GM21619 (cell line): ENCODE results near the gene COL5A1.
"Not testable (repeated sequence)": the region's sequence is repeated elsewhere in the genome, so short reads cannot be mapped to it uniquely, and the experiment has no call there.

Source experiments
- ATAC-seq: cut with Tn5 transposase; IDR thresholded peaks from one replicate; pipeline ENCODE4 v1.9.1; 2021; ENCODE audit not compliant: unreplicated experiment

COL5A1 gene

DNA sequence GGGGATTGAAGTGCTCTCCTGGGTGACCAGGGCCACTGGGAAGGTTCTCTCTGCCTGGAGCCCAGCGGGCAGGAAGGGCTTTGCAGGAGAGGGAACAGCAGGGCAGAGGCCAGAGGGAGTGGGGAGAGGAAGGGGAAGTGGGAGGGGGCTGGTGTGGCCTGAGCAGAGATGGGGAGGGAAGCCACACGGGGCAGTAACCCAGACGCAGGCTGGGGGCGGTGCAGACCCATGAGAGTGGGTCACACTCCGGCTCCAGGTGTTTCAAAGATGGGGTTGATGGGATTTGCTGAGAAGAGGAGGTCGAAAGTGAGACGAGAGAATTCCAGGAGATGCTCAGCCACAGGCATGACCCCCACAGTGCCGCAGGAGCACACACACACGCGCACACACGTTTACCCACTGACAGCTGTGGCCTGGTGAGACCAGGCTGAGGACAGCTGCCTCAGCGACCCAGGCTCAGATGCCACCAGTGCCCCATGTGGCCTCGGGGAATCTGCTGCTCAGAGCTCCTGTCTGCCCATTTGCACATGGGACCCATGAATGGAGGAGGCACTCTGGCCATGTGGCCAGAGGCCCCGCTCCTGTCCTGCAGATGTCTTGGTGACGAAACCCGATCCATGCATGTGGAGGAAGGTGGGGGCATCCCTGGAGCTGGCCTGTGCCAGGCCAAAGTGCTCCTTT, 206.3 kb downstream of the COL5A1 start:
- ATAC-seq: no peak

- no peak for ATAC-seq
Measured at GRCh38 chr9:134848504-134848903, 206.9 kb downstream of the COL5A1 start.

GRCh38 chr9:134850611-134851010, 209.0 kb downstream of the COL5A1 start:
- no peak for ATAC-seq

- no peak for ATAC-seq
Measured at GRCh38 chr9:134851020-134851419, 209.4 kb downstream of the COL5A1 start.

GRCh38 chr9:134852906-134853654, 211.5 kb downstream of the COL5A1 start:
- ATAC-seq: no peak

- no peak for ATAC-seq
Measured at GRCh38 chr9:134853893-134854292, 212.3 kb downstream of the COL5A1 start.

DNA sequence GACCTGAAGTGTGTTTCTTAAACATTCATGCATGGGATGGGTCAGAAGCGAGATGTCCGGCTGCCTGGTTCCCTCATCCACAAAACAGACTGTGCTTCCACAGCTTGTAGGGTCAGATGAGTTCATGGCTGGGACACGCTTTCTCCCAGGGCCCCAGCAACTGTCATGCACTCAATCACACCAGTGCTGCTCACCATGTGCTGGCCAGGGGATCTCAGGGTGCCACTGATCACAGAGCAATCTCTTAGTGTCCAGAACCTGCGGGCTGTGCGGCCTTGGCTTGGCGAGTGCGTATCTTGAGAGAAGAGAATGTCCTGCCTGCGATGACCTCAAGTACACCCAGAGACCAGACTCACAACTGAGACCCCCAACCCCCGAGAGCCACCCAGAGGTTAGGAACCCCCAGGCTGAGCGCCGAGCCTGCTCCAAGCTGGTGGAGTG, 213.0 kb downstream of the COL5A1 start:
- no peak for ATAC-seq

DNA sequence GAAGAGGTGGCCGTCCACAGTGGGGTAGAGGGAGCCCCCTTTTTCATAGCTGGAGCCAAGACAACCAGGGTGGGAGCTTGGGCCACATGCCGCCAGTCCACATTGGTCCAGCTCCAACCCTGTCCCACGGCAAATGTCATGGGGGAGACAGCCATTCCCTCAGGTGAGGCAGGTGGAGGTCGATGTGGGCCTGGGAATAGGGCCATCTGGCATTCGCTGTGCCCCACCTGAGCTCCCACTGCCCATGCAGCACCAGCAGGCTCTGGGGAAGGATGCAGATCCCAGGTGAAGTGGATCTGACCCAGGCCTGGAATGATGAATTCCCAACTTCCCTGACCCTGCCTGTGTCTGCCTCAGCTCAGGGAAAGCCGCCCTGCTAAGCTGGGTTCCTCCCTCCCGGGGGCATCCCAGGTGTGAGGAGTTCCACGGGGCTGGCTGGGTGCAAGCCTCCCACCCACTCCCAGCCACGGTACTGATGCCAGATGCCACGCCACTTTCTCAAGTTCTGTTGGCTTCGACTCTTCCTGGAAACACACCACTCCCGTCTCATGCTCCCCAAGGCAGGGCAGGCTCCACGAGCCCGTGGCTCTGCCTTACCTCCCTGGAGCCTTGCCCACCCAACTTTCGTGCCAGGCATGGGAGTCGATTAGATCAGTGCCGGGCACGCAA, 213.8 kb downstream of the COL5A1 start:
- ATAC-seq: no peak

DNA sequence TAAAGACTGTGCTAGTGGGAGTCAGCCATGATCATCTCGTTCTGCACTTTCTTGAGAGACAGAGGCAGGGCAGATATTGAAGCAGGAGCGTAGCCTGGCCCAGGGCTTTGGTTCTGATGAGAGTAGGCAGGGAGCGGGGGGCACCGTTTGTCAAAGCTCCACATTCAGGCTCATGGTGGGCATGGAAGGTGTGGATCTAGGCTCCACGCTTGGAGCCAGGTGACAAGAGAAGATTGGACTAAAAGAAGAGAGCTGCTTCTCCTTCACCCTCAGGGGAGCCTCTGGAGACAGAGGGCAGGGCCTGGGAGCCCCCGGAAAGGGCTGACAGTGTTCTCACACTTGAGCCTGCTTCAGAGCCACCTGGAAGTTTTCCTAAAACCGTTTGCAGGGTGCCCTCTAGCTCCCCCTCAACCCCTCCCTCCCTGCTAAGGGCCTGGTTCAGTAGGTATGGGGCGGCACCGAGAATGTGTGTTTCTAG, 214.3 kb downstream of the COL5A1 start:
- ATAC-seq: no peak

DNA sequence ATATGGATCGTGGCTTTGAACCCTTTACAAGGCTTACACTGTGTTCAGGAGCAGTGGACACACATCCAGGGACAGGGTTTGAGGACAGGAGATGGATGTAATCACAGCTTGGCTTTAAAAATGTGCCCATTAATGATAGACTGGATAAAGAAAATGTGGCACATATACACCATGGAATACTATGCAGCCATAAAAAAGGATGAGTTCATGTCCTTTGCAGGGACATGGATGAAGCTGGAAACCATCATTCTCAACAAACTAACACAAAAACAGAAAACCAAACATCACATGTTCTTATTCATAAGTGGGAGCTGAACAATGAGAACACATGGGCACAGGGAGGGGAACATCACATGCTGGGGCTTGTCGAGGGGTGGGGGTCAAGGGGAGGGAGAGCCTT, 215.8 kb downstream of the COL5A1 start:
- not testable (repeated sequence) for ATAC-seq

DNA sequence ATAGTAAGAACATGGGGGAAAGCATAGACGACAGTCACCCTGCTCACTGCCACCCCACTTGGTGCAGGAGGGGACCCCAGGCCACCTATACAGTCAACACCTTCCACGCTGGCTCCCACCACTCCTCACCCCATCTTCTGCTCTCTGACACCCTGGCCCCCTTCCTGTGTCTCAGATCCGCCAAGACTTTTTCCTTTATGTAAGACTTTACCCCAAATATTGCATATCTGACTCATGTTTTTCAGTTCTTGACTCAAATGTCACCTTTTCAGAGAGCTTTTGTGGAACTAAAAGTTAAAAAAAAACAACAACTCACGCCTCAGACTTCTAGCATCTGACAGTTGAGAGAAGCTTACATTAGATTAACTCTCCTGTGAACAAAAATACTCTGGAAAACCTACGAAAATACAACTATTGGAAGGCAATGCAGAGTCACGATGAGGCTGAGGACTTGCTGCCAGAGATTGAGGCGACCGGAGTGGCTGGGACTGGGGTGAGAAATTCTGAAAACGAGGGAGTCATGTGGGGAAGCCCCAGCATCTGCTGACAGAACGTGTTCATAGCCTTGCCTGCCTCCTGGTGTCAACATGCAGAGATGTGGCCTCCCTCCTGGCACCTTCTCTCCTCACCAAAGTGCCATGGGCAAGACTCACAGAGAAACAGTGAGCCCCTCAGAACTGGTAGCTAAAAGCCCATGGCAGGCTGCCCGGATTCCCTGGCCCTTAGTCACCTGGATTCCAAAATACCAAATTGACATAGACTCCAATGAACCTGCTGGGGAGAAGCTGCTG, 216.6 kb downstream of the COL5A1 start:
- ATAC-seq: peak; percentile 78

DNA sequence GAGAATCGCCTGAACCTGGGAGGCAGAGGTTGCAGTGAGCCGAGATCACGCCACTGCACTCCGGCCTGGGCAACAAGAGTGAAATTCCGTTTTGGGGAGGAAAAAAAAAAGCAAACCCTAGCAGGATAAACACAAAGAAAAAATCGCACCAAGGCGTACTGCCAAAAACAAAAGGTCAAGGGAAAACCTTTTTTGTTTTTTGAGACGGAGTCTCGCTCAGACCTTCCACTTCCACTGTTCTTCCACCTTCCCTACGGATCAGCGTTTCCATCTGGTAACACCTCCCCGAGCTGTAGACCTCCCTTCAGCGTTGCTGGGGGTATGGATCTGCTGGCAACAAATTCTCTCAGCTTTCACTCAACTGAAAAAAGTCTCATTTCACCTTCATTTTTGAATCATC, 218.9 kb downstream of the COL5A1 start:
- no peak for ATAC-seq

DNA sequence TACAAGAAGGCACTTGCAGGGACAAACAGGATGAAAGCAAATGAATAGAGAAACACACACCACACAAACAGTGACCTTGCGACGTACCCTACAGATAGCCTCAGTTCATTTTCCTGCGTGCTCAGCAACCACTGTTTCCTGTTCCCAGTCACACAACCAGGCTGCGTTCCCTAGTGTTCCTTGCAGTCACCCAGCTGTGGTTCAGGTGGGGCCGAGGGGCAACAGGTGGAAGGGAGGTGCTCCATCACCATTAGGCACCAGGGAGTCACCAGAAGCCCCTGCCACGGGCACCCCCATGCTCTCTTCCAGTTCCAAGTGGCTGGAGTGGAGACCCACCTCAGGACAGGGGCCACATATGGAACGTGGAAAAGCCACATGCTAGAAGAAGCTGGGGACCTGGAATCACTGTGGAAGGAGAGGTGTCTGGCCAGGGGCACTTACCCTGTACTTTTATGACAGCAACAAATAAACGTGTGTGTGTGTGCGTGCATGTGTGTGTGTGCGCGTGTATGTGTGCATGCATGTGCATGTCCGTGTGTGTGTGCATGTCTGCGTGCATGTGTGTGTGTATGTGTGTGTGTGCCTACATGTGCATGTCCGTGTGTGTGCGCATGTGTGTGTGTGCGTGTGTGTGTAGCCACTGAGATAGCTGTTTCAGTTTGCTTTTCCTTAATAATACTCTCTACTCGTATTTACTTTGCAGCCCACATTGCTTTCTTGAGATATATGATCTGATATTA, 220.2 kb downstream of the COL5A1 start:
- no peak for ATAC-seq

DNA sequence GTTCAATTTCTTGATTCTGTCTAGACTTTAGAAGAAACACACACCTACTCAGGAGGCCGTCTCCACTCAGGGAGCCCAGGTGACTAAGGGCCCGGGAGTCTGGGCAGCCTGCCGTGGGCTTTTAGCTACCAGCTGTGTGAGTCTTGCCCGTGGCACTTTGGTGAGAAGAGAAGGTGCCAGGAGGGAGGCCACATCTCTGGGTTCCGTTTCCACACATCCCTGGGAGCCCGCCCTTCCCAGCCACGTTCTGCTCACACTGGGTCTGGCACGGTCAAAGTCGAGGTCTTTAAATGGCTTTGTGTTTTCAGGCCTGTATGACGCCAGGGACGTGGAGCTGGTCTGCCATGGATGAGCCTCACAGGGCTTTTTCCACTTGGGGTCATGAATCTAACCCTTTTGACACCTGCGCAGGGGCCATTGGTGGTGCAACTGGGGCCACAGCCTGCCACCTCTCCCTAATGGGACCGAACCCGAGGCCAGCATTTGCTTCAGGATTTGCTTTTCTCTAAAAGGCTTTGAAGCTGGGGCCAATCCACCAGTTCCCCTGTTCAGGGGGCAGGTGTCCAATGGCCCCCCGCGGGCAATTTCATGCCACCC, 221.8 kb downstream of the COL5A1 start:
- no peak for ATAC-seq

- ATAC-seq: no peak
Measured at GRCh38 chr9:134863941-134864820, 222.6 kb downstream of the COL5A1 start.

- ATAC-seq: no peak
Measured at GRCh38 chr9:134864821-134865190, 223.2 kb downstream of the COL5A1 start.

DNA sequence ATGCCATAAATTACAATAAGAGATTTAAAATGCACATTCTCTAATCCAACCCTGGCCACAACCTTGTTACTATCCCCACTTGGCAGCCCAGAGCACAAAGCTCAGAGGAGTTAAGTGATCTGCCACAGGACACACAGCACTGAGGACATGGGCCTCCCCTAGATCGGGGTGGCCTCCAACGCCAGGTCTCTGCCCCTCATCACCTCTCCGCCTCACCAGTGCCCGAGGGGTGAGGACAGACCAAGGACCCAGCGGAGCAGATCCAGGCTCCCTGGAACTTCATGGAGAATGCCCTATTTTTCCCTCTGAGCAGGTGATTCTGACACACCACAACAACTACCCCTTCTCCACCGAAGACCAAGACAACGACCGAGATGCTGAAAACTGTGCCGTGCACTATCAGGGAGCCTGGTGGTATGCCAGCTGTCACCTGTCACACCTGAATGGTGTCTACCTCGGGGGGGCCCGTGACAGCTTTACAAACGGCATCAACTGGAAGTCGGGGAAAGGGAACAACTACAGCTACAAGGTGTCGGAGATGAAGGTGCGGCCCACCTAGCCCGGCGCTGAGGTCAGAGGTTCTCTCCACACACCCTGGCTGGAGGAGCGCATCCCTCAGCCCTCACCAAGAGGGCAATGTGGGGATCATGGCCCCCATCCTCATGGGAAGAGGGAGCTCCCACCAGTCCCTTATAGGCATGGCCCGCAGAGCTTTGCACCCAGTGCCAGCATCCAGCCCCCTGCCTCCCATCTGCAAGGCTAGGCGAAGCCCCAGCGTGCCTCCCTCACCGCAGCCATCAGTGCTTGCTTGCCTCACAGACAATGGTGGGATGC, 226.5 kb downstream of the COL5A1 start:
- ATAC-seq: no peak
